ENCODE data around the gene EXOC3L1. TPM values are rescaled to one million over a fixed set of nuclear protein-coding genes. Genes with fewer than 3 reads are reported as not detected.

EXOC3L1 gene
- polyA plus RNA-seq, 1 experiment: not detected

DNA sequence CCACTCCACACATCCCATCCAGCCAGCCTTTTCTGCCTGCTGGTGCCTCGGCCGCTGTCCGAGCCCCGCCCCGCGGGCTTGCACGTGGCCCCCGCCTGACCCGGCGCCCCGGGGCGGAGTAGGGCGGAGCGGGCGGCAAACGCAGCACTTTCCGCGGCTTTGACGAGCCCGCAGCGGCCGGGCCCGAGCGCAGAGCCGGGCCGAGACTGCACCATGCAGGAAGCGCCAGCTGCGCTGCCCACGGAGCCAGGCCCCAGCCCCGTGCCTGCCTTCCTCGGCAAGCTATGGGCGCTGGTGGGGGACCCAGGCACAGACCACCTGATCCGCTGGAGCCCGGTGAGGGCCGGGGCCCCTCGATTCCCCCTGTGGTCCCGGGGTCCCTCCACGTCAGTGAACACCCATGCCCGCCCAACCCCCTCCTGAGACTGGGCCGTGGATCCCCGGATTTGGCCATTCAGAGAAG is 25.3 kb downstream of the EXOC3L1 start, which contains the start of gene HSF4:
Gene HSF4 (plus strand): TSS at position 147 of the 463 bp plus-strand sequence. CDS start 67 bp downstream, at position 214.
- H3K36me3 ChIP-seq (ENCODE audit: control insufficient read depth, insufficient read depth, low read length): no peaks in the 10 kb centered on the region
- peaks cover 18% of the 10 kb centered on the region for H3K27me3 ChIP-seq (ENCODE audit: control insufficient read depth, insufficient read depth, low read length)
- ChIA-PET CTCF (interaction anchor here (1.9 to 7.1 kb wide), 2 partner anchors 9 to 10 kb away, joined by 5 to 36 read pairs; no protein-coding TSS in a partner anchor), POLR2A (no interaction called here)
- TF ChIP-seq, protein P1, sequence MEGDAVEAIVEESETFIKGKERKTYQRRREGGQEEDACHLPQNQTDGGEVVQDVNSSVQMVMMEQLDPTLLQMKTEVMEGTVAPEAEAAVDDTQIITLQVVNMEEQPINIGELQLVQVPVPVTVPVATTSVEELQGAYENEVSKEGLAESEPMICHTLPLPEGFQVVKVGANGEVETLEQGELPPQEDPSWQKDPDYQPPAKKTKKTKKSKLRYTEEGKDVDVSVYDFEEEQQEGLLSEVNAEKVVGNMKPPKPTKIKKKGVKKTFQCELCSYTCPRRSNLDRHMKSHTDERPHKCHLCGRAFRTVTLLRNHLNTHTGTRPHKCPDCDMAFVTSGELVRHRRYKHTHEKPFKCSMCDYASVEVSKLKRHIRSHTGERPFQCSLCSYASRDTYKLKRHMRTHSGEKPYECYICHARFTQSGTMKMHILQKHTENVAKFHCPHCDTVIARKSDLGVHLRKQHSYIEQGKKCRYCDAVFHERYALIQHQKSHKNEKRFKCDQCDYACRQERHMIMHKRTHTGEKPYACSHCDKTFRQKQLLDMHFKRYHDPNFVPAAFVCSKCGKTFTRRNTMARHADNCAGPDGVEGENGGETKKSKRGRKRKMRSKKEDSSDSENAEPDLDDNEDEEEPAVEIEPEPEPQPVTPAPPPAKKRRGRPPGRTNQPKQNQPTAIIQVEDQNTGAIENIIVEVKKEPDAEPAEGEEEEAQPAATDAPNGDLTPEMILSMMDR (IDR thresholded peaks at IDR 0.05; ENCODE audit: insufficient read depth, low read depth, low read length): no peak
- H3K4me3 ChIP-seq (ENCODE audit: low read depth, low read length): peak within 1 kb of the TSS; percentile 9
- DNase-seq (ENCODE audit: low read depth): no peak

DNA sequence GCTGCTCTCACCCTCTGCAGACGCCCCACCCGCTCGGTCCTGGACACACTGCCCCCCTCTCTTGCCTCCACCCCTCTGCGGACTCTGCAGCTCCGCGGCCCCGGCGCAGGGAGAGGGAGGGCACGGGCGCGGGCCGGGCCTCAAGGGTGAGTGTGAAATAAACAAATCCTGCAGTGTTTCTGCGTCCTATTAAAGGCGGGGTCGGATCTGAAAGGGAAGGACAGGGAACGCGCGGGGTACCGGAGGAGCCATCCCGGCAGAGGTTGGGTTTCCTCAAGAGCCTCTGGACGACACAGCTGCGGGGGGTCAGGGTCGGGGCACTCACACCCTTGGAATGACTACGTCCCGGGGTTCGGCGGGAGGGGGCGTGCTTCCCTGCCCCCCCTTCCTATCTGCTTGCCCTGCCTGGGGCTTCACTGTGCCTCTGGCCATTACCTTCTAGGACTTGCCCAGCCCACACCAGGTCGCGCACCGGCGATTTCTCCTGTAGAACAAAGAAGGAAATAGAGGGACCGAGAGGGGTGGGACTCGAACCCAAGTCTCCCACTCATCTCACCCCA is 25.9 kb downstream of the EXOC3L1 start:
- Histone ChIP-seq H3K27me3 (ENCODE audit: control insufficient read depth, insufficient read depth, low read length) (peaks cover 18% of the 10 kb centered on the region), H3K4me3 (ENCODE audit: low read depth, low read length) (peak overlapping the region; percentile 9), H3K36me3 (ENCODE audit: control insufficient read depth, insufficient read depth, low read length) (no peaks in the 10 kb centered on the region)
- TF ChIP-seq, protein P1 (IDR thresholded peaks at IDR 0.05; ENCODE audit: insufficient read depth, low read depth, low read length): no peak
- DNase-seq (ENCODE audit: low read depth): no peak
- POLR2A ChIA-PET: no interaction called here
- CTCF ChIA-PET: interaction anchor here (0.9 to 7.1 kb wide), 2 partner anchors 9 to 11 kb away, joined by 3 to 36 read pairs; no protein-coding TSS in a partner anchor

DNA sequence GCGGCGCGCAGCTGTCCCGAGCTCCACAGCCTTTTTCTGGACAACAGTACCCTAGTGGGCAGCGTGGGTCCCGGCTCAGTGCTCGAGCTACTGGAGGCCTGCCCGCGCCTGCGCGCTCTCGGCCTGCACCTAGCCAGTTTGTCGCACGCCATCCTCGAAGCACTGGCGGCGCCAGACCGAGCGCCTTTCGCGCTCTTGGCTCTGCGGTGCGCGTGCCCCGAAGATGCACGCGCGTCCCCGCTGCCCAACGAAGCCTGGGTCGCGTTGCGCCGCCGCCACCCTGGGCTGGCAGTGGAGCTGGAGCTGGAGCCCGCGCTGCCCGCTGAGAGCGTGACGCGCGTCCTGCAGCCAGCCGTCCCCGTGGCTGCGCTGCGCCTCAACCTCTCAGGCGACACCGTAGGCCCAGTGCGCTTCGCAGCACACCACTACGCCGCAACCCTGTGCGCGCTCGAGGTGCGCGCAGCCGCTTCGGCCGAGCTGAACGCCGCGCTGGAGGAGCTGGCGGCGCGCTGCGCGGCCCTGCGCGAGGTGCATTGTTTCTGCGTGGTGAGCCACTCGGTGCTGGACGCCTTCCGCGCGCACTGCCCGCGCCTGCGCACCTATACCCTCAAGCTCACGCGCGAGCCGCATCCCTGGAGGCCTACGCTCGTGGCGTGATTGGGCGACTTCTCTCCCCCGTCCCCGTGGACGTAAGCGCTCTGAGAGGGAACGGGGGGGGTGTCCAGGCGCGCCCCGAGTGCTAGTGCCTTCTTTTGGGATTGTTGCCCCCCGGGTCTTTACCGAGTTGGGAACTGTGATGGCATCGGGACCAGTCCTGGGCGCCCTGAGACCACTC is 26.6 kb downstream of the EXOC3L1 start:
- ChIA-PET POLR2A (no interaction called here), CTCF (interaction anchor here (0.6 to 7.1 kb wide), 7 partner anchors 8 to 200 kb away, joined by 3 to 36 read pairs (median 3); no protein-coding TSS in a partner anchor)
- TF ChIP-seq, protein P1 (IDR thresholded peaks at IDR 0.05; ENCODE audit: insufficient read depth, low read depth, low read length): no peak
- no peaks in the 10 kb centered on the region for H3K36me3 ChIP-seq (ENCODE audit: control insufficient read depth, insufficient read depth, low read length)
- peaks cover 18% of the 10 kb centered on the region for H3K27me3 ChIP-seq (ENCODE audit: control insufficient read depth, insufficient read depth, low read length)
- no peak for DNase-seq (ENCODE audit: low read depth)
- no peak overlapping the region for H3K4me3 ChIP-seq (ENCODE audit: low read depth, low read length)

DNA sequence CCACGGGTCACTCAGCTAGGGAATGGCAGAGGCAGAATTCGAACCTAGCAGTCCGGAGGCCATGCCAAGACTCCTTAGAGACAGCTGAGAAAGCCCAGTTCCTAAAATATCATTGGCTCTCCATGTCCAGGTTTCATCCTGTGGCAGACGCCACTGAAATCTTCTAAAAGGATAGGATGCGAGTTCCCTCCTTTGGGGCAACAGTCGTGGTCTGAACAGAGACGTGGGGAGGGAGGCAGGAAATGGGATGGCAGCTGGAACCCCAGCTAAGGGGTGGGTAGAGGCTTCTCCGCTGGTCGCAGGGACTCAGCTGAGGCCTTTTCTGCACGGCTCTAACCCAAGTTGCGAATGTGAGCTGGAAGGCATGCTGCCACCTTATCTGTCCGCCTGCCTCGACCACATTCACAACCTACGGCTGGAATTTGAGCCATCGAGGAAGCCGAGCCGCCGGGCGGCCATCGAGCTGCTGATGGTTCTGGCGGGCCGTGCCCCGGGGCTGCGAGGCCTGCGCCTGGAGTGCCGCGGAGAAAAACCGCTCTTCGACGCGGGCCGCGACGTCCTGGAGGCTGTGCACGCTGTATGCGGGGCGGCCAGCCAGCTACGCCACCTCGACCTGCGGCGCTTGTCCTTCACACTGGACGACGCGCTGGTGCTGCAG is 27.3 kb downstream of the EXOC3L1 start:
- Histone ChIP-seq H3K27me3 (ENCODE audit: control insufficient read depth, insufficient read depth, low read length) (peaks cover 18% of the 10 kb centered on the region), H3K4me3 (ENCODE audit: low read depth, low read length) (no peak overlapping the region), H3K36me3 (ENCODE audit: control insufficient read depth, insufficient read depth, low read length) (no peaks in the 10 kb centered on the region)
- ChIA-PET CTCF (interaction anchor here (0.6 to 7.1 kb wide), 7 partner anchors 12 to 478 kb away, joined by 3 to 36 read pairs (median 3); no protein-coding TSS in a partner anchor), POLR2A (no interaction called here)
- TF ChIP-seq, protein P1 (IDR thresholded peaks at IDR 0.05; ENCODE audit: insufficient read depth, low read depth, low read length): no peak
- DNase-seq (ENCODE audit: low read depth): no peak
